HG03025 (cell line): Measurements from ENCODE around the gene MGARP.
"Not testable (repeated sequence)": the region's sequence is repeated elsewhere in the genome, so short reads cannot be mapped to it uniquely, and the experiment has no call there.

Source experiments
- ATAC-seq: cut with Tn5 transposase; IDR thresholded peaks from one replicate; pipeline ENCODE4 v1.9.1; 2021; ENCODE audit warnings: mild to moderate bottlenecking, moderate library complexity; ENCODE audit not compliant: unreplicated experiment, low FRiP score

The MGARP gene

GRCh38 chr4:139279760-139280620 lies at the start of gene MGARP:
MGARP (minus strand) TSS chr4:139280225; CDS start chr4:139280158, 67 bp downstream.
- no peak for ATAC-seq

DNA sequence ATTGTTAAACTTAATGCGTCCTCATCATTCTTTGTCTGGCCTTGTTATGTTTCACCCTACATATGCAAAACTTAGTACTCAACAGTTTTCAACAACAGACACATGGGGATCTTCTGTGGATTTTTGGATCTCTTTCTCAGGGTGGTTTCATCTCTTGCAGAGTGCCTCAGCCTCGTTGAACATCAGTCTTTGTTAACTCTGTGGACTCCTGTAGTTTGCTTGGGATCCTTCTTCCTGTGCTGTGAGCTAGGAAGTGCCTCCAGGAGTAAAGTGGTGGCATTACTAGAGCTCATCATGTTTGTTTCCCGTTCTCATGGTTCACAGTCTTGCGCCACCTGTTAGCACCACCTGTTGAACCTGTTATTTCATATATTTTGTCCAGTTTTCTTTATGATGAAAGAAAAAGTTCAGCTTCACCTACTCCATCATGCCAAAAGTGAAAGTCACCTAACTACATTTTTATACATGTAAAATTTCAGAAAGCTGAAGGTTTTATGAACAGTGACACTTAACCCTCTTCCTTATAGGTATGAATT lies 49.7 kb upstream of the MGARP start:
- ATAC-seq, result no peak

- no peak for ATAC-seq
Measured at GRCh38 chr4:139324620-139325019, 44.6 kb upstream of the MGARP start.

- ATAC-seq, result not testable (repeated sequence)
Measured at GRCh38 chr4:139322541-139322940, 42.5 kb upstream of the MGARP start.

- not testable (repeated sequence) for ATAC-seq
Measured at GRCh38 chr4:139322070-139322469, 42.0 kb upstream of the MGARP start.

DNA sequence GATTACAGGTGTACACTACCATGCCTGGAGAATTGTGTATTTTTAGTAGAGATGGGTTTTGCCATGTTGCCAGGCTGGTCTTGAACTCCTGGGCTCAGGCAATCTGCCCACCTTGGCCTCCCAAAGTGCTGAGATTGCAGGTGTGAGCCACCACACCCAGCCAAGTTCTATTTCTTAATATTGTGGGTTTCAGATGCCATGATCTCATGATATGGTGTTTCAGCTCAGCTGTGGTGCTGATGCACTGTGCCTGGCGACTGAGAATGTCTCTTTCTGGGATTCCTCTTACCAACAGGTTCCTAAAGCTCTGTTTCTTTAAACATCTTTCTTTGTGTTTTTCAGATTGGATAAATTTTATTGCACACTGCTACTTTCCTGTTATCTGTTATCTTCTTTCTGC lies 39.5 kb upstream of the MGARP start:
- no peak for ATAC-seq

GRCh38 chr4:139317635-139318034 lies 37.6 kb upstream of the MGARP start:
- ATAC-seq, result no peak

GRCh38 chr4:139316733-139317132 lies 36.7 kb upstream of the MGARP start:
- no peak for ATAC-seq

GRCh38 chr4:139315221-139315675 lies 35.2 kb upstream of the MGARP start:
- ATAC-seq, result no peak

DNA sequence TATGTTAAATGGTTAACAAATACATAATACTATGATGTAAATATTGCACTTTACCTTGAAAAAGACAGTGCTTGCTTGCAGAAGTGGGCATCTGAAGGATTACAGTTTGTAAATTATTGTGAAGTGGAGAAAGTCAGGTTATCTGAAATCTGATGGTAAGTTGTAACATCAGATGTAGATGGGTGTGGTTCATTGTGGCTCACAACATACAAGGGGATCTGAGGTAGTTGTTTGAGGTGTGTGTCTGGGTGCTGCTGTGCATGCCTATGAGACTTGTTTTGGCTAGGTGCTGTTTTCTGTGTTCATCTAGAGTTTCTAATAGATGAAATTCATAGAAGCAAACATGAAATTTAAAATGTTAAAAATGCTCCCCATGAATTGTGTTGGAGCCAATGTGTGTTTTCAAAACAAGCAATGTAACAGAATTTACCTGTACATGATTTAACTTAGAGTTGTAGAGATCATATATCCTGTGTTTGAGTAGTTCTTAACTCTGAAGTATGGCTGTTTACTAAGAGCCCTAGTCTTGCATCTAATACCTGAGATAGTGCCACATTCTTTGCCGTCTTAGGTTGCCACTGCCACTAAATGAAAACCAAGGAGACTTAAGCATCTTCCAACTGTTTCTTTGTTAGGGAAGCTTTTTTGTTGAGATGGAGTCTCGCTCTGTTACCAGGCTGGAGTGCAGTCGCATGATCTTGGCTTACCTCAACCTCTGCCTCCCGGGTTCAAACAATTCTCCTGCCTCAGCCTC lies 34.2 kb upstream of the MGARP start:
- no peak for ATAC-seq

DNA sequence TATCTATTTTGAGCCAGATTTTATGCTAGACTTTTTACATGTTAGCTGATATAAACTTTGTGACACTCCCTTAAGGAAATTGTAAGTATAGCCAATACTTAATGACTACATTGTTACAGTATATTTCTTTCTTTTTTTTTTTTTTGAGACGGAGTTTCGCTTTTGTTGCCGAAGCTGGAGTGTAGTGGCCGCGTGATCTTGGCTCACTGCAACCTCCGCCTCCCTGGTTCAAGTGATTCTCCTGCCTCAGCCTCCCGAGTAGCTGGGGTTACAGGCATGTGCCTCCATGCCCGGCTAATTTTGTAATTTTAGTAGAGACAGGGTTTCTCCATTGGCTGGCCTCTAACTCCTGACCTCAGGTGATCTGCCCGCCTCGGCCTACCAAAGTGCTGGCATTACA lies 33.4 kb upstream of the MGARP start:
- not testable (repeated sequence) for ATAC-seq

- no peak for ATAC-seq
Measured at GRCh38 chr4:139312552-139313332, 32.7 kb upstream of the MGARP start.

- ATAC-seq, result no peak
Measured at GRCh38 chr4:139311909-139312308, 31.9 kb upstream of the MGARP start.

- no peak for ATAC-seq
Measured at GRCh38 chr4:139304920-139305319, 24.9 kb upstream of the MGARP start.

DNA sequence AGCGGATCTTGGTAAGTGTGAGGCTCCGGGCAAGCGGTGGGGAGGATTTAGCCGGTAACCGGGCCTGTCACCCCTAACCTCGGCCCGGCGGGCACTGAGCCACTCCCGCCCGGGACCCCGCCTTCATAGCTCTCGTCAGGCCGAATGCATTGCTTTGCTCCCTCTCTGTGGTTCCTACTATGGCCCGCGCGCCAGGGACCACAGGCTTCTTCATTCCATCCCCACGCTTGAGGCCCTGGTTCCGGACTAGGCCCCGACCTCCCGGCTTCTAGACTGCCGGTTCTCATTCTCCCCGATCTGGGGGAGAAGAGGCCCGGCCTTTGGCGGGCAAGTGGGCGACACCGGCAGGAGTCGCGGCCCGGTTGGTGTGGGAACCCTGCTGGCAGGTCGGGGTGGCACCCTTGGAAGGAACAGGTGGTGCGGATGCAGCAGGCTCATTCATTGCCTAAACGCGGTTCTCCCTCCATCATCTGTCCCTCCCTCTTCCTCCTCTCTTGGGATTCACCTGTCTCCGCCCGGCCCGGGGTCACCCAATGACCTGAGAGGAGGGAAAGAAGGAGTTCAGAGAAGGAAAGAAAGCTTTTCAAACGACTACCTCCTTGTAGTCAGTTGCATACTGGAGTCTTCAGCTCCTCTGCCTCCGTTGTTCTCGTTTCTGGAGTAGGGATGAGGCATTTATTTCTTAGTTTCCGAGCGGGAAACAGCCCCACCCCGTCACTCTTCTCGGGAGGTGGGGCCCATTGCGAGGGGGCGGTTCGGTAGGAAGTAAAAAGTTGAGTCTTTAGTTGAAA lies 22.0 kb upstream of the MGARP start, which contains the start of gene NDUFC1:
Gene NDUFC1 (minus strand): TSS at position 657 of the 791 bp plus-strand sequence. CDS start 6,679 bp downstream, outside the sequence.
- ATAC-seq, result peak; percentile 38

DNA sequence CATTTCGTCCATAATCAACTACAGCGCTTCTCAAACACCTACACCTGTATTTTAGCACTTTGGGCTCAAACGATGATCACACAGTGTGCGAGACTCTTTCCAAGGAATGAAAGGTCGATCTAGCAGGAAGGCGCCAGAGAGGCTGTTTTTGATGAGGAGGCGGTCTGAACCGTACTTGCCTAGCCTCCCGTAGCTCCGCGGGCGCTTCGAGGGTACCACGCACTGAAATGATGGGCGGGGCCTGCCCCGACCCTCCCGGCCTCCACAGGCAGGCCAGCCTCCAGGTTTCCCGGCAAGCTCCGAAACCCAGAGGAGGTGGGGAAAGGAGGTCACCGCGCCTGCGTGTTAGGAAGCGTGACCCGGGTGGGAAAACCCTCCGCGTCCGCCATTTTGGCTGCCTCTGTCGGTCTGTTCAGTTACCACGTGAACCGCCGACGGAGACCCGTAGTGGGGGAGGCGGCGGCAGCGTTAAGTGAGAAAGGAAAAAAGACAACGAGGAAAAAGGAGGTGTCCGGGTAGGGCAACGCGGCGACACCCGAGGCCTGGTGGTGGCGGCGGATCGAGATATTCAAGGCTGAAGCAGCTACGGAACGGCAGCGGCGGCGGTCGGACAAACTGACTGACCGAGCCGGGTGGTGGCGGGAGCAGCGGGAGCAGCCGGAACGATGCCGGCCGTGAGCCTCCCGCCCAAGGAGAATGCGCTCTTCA lies 21.2 kb upstream of the MGARP start, which contains the start of gene NAA15:
Gene NAA15 (plus strand): TSS at position 393 of the 708 bp plus-strand sequence. CDS start 273 bp downstream, at position 666.
- peak; percentile 81 for ATAC-seq

GRCh38 chr4:139300431-139301112 lies 20.5 kb upstream of the MGARP start:
- ATAC-seq, result peak; percentile 2

DNA sequence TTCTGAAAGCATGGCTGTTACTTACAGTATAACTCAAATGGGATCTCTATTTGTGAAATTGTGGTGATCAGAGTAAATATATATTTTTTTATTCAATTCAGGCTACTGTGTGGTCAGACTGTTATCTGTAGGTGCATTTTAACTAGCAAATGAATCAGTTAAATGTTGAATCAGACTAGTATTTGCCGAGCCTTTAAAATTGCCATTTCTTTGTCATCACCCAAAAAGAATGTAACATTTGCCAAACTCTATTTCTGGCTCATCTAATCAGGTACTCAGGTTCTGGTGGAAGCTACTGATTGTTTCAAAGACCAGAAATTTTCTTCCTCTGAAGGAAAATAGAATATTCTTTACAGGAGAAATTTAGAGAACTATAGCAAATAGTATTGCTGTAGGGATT lies 19.5 kb upstream of the MGARP start:
- no peak for ATAC-seq
